Neural cell (in vitro differentiated cells): ENCODE measurements around the gene ASPDH. TPM values are rescaled to one million over a fixed set of nuclear protein-coding genes. Genes with fewer than 3 reads are reported as not detected.

Source experiments
- H2AFZ ChIP-seq: fragments of 200-600, 300-800 bp; sonication (generic), shearing (Covaris generic); 2 replicates; pipeline ENCODE4 v1.6.0; 2014; ENCODE audit warnings: low read depth, mild to moderate bottlenecking, antibody characterized with exemption, low read length, moderate library complexity
- H3F3A ChIP-seq: fragments of 200-600 bp; shearing (Covaris generic); 2 replicates; pipeline ENCODE4 v1.6.1; 2016; ENCODE audit warnings: mild to moderate bottlenecking, moderate library complexity, mixed read lengths, antibody characterized with exemption, low read length; ENCODE audit not compliant: insufficient read depth, poor library complexity, severe bottlenecking
- H3K27ac ChIP-seq: fragments of 200-600, 300-800 bp; sonication (generic), shearing (Covaris generic); 2 replicates; pipeline ENCODE4 v1.5.1; 2014; ENCODE audit warnings: mild to moderate bottlenecking, low read length, moderate library complexity
- H3K27me3 ChIP-seq: fragments of 300-800, 200-600 bp; sonication (generic), shearing (Covaris generic); 2 replicates; pipeline ENCODE4 v1.6.0; 2014; ENCODE audit warnings: mild to moderate bottlenecking, low read depth, low read length, moderate library complexity; ENCODE audit not compliant: insufficient read depth
- H3K36me3 ChIP-seq: fragments of 300-800, 200-600 bp; sonication (generic), shearing (Covaris generic); 2 replicates; pipeline ENCODE4 v1.5.1; 2014; ENCODE audit warnings: mild to moderate bottlenecking, antibody characterized with exemption, low read length, moderate library complexity; ENCODE audit not compliant: insufficient read depth
- H3K4me2 ChIP-seq: fragments of 300-800, 200-600 bp; sonication (generic), shearing (Covaris generic); 2 replicates; pipeline ENCODE4 v1.6.0; 2014; ENCODE audit warnings: mild to moderate bottlenecking, low read length
- H3K4me3 ChIP-seq: fragments of 300-800, 200-600 bp; sonication (generic), shearing (Covaris generic); 2 replicates; pipeline ENCODE4 v1.5.1; 2014; ENCODE audit warnings: mild to moderate bottlenecking, low read length, moderate library complexity
- H3K79me2 ChIP-seq: fragments of 200-600 bp; shearing (Covaris generic); replicated peaks from 2 replicates; pipeline ENCODE4 v1.6.0; 2014; ENCODE audit warnings: mild to moderate bottlenecking, low read length, moderate library complexity; ENCODE audit not compliant: insufficient read depth
- H3K9ac ChIP-seq: fragments of 300-800, 200-600 bp; sonication (generic), shearing (Covaris generic); 2 replicates; pipeline ENCODE4 v1.6.1; 2016; ENCODE audit warnings: mild to moderate bottlenecking, low read length, mixed read lengths
- H3K9me2 ChIP-seq: fragments of 200-600 bp; shearing (Covaris generic); 2 replicates; pipeline ENCODE4 v1.6.1; 2016; ENCODE audit warnings: mild to moderate bottlenecking, low read length, mixed read lengths; ENCODE audit not compliant: insufficient read depth
- H3K9me3 ChIP-seq: fragments of 200-600, 300-800 bp; sonication (generic), shearing (Covaris generic); 2 replicates; pipeline ENCODE4 v1.6.1; 2016; ENCODE audit warnings: mild to moderate bottlenecking, mixed run types, low read length, moderate library complexity, mixed read lengths
- H4K20me1 ChIP-seq: fragments of 200-600 bp; shearing (Covaris generic); 2 replicates; pipeline ENCODE4 v1.6.1; 2016; ENCODE audit warnings: mild to moderate bottlenecking, mixed run types; ENCODE audit not compliant: insufficient read depth
- EP300 ChIP-seq: fragments of 450-650 bp; conservative IDR thresholded peaks from 2 replicates; pipeline ENCODE4 v1.6.1; 2014; ENCODE audit warnings: antibody characterized with exemption, mild to moderate bottlenecking, moderate library complexity; ENCODE audit not compliant: poor library complexity, severe bottlenecking
- EZH2 ChIP-seq: fragments of 200-600, 300-800 bp; shearing (Covaris generic), sonication (generic); IDR thresholded peaks from 2 replicates; pipeline ENCODE4 v1.6.1; 2014; ENCODE audit warnings: antibody characterized with exemption, low read length, borderline replicate concordance, mild to moderate bottlenecking; ENCODE audit not compliant: insufficient read depth, poor library complexity, severe bottlenecking
- MXI1 ChIP-seq: fragments of 450-650 bp; conservative IDR thresholded peaks from 2 replicates; pipeline ENCODE4 v1.6.1; 2014; ENCODE audit warnings: antibody characterized with exemption, mild to moderate bottlenecking; ENCODE audit not compliant: poor library complexity, severe bottlenecking
- POLR2AphosphoS5 ChIP-seq: IDR thresholded peaks from 2 replicates; pipeline ENCODE4 v1.6.1; 2012
- RAD21 ChIP-seq: fragments of 450-650 bp; conservative IDR thresholded peaks from 2 replicates; pipeline ENCODE4 v1.6.1; 2014; ENCODE audit warnings: antibody characterized with exemption, mild to moderate bottlenecking, moderate library complexity
- SMC3 ChIP-seq: fragments of 450-650 bp; conservative IDR thresholded peaks from 2 replicates; pipeline ENCODE4 v1.6.1; 2014; ENCODE audit warnings: antibody characterized with exemption, mild to moderate bottlenecking, moderate library complexity; ENCODE audit not compliant: poor library complexity
- TAF1 ChIP-seq: IDR thresholded peaks from 2 replicates; pipeline ENCODE4 v1.6.1; 2012; ENCODE audit warnings: low read depth
- polyA plus RNA-seq: library from polyadenylated mRNA; depleted of rRNA; stranded (reverse); fragments of >200 nt; gene quantifications from 2 replicates; pipeline ENCODE4 v1.2.3, GENCODE V29; 2014
- TF ChIP-seq, protein P1 (sequence below): fragments of 450-650 bp; IDR thresholded peaks from 2 replicates; pipeline ENCODE4 v1.5.1; 2014; ENCODE audit warnings: antibody characterized with exemption, mild to moderate bottlenecking, moderate library complexity; ENCODE audit not compliant: poor library complexity, severe bottlenecking
- TF ChIP-seq, protein P2 (sequence below): IDR thresholded peaks from 2 replicates; pipeline ENCODE4 v1.6.1; 2012; ENCODE audit warnings: borderline replicate concordance

ASPDH gene
- polyA plus RNA-seq, 1 donor from 2014 or later = not detected

DNA sequence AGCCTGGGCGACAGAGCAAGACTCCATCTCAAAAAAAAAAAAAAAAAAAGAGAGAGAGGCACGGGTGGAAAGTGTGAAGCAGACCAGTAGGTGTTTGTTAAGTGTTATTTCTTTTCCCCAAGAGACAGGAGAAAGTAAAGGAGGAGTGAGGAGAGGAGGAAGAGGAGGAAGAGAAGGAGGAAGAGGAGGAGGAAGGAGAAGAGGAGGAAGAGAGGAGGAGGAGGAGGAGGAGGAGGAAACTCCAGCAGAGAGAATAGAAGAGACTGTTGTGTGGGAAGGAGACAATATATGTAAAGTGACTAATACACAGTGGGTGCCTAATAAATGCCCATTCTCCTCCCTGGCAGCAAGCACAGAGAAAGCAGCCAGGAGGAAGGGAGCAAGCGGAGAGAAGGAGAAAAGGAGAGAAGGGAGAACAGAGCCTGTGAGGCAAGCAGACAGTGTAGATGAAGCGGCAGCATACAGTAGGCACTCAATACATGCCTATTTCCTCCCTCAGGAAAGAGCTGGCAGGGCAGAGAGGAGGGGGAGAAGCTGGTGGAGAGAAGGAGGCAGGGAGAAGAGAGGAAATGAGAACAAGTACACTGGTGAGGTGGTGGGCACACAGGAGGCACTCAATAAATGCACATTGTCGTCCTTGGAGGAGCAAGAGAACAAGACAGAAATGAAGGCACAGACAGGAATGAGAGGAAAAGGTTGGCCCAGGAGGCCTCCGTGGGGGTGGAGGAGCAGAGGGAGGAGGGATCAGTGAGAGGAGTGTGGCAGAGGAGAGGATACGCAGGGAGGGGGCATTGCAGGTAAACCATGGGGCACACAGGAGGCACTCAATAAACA is 19.3 kb downstream of the ASPDH start:
- Histone ChIP-seq H3K27me3 (peaks cover 26% of the 10 kb centered on the region), H3K9me2 (no peaks in the 10 kb centered on the region), H3F3A (no peaks in the 10 kb centered on the region), H3K4me3 (no peak overlapping the region), H3K27ac (no peak overlapping the region), H3K36me3 (no peaks in the 10 kb centered on the region), H3K9ac (no peak overlapping the region), H3K9me3 (no peaks in the 10 kb centered on the region), H3K79me2 (no peaks in the 10 kb centered on the region), H2AFZ (no peak overlapping the region), H3K4me2 (no peak overlapping the region), H4K20me1 (no peaks in the 10 kb centered on the region)
- no peak for TF ChIP-seq MXI1
- no peak for TF ChIP-seq EP300
- TF ChIP-seq, protein P1, sequence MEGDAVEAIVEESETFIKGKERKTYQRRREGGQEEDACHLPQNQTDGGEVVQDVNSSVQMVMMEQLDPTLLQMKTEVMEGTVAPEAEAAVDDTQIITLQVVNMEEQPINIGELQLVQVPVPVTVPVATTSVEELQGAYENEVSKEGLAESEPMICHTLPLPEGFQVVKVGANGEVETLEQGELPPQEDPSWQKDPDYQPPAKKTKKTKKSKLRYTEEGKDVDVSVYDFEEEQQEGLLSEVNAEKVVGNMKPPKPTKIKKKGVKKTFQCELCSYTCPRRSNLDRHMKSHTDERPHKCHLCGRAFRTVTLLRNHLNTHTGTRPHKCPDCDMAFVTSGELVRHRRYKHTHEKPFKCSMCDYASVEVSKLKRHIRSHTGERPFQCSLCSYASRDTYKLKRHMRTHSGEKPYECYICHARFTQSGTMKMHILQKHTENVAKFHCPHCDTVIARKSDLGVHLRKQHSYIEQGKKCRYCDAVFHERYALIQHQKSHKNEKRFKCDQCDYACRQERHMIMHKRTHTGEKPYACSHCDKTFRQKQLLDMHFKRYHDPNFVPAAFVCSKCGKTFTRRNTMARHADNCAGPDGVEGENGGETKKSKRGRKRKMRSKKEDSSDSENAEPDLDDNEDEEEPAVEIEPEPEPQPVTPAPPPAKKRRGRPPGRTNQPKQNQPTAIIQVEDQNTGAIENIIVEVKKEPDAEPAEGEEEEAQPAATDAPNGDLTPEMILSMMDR = no peak
- TF ChIP-seq, protein P2, sequence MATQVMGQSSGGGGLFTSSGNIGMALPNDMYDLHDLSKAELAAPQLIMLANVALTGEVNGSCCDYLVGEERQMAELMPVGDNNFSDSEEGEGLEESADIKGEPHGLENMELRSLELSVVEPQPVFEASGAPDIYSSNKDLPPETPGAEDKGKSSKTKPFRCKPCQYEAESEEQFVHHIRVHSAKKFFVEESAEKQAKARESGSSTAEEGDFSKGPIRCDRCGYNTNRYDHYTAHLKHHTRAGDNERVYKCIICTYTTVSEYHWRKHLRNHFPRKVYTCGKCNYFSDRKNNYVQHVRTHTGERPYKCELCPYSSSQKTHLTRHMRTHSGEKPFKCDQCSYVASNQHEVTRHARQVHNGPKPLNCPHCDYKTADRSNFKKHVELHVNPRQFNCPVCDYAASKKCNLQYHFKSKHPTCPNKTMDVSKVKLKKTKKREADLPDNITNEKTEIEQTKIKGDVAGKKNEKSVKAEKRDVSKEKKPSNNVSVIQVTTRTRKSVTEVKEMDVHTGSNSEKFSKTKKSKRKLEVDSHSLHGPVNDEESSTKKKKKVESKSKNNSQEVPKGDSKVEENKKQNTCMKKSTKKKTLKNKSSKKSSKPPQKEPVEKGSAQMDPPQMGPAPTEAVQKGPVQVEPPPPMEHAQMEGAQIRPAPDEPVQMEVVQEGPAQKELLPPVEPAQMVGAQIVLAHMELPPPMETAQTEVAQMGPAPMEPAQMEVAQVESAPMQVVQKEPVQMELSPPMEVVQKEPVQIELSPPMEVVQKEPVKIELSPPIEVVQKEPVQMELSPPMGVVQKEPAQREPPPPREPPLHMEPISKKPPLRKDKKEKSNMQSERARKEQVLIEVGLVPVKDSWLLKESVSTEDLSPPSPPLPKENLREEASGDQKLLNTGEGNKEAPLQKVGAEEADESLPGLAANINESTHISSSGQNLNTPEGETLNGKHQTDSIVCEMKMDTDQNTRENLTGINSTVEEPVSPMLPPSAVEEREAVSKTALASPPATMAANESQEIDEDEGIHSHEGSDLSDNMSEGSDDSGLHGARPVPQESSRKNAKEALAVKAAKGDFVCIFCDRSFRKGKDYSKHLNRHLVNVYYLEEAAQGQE = no peak
- TF ChIP-seq SMC3 = no peak

DNA sequence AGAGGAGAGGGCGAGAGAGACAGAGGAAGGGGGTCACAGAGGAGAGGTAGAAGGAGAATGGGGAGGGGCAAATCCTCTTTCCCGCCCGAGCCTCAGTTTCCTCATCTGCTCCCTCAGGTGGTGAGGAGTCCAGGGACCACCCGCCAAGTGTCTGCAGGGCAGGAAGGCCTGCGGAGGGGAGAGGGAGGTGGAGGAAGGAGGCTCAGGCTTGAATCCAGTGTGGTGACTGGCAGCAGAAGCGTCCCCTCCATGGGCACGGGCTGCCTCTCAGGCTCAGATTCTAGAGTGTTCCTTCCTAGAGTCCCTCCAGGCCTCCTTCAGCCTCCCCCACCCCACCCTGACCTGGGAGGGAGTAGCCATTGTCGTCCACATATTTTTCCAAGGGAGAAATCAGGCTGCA is 20.5 kb downstream of the ASPDH start:
- Histone ChIP-seq H3K36me3 (no peaks in the 10 kb centered on the region), H3K9me2 (no peaks in the 10 kb centered on the region), H3K9ac (no peak overlapping the region), H3K9me3 (no peaks in the 10 kb centered on the region), H3K79me2 (no peaks in the 10 kb centered on the region), H3K4me3 (no peak overlapping the region), H3K27ac (no peak overlapping the region), H2AFZ (no peak overlapping the region), H4K20me1 (no peaks in the 10 kb centered on the region), H3K4me2 (no peak overlapping the region), H3F3A (no peaks in the 10 kb centered on the region), H3K27me3 (peaks cover 34% of the 10 kb centered on the region)
- TF ChIP-seq EP300 (no peak), MXI1 (no peak), EZH2 (no peak), TAF1 (no peak), RAD21 (no peak), SMC3 (no peak), POLR2AphosphoS5 (no peak)
- TF ChIP-seq, protein P1 = no peak
- TF ChIP-seq, protein P2 = no peak
